GM18520 (cell line): ENCODE results near the gene PDIA4.
"Not testable (repeated sequence)": the region's sequence is repeated elsewhere in the genome, so short reads cannot be mapped to it uniquely, and the experiment has no call there.

Experiments used
- ATAC-seq: cut with Tn5 transposase; IDR thresholded peaks from one replicate; pipeline ENCODE4 v1.9.1; 2021; ENCODE audit not compliant: unreplicated experiment

The PDIA4 gene

GRCh38 chr7:149003560-149004305, 24.6 kb downstream of the PDIA4 start:
- no peak for ATAC-seq

- ATAC-seq = no peak
Observed at GRCh38 chr7:149003018-149003417, 25.3 kb downstream of the PDIA4 start.

- ATAC-seq = no peak
Observed at GRCh38 chr7:149002604-149003003, 25.7 kb downstream of the PDIA4 start.

- ATAC-seq = no peak
Observed at GRCh38 chr7:149001427-149002068, 26.8 kb downstream of the PDIA4 start.

- no peak for ATAC-seq
Observed at GRCh38 chr7:149000961-149001360, 27.3 kb downstream of the PDIA4 start.

- no peak for ATAC-seq
Observed at GRCh38 chr7:148999192-148999591, 29.1 kb downstream of the PDIA4 start.

- ATAC-seq = no peak
Observed at GRCh38 chr7:148997497-148997896, 30.8 kb downstream of the PDIA4 start.

- ATAC-seq = no peak
Observed at GRCh38 chr7:148994576-148994975, 33.7 kb downstream of the PDIA4 start.

- ATAC-seq = no peak
Observed at GRCh38 chr7:148993193-148993592, 35.1 kb downstream of the PDIA4 start.

- no peak for ATAC-seq
Observed at GRCh38 chr7:148991536-148991935, 36.8 kb downstream of the PDIA4 start.

- ATAC-seq = no peak
Observed at GRCh38 chr7:148987751-148988512, 40.4 kb downstream of the PDIA4 start.

- ATAC-seq = peak; percentile 79
Observed at GRCh38 chr7:148987010-148987750, 41.1 kb downstream of the PDIA4 start.

- ATAC-seq = no peak
Observed at GRCh38 chr7:148986742-148987009, 41.6 kb downstream of the PDIA4 start.

GRCh38 chr7:148983200-148984146, 44.8 kb downstream of the PDIA4 start:
- ATAC-seq = peak; percentile 30

- no peak for ATAC-seq
Observed at GRCh38 chr7:148982654-148983199, 45.6 kb downstream of the PDIA4 start.

GRCh38 chr7:148979827-148980226, 48.5 kb downstream of the PDIA4 start:
- no peak for ATAC-seq

- ATAC-seq = not testable (repeated sequence)
Observed at GRCh38 chr7:148979072-148979471, 49.2 kb downstream of the PDIA4 start.

- no peak for ATAC-seq
Observed at GRCh38 chr7:148978091-148978490, 50.2 kb downstream of the PDIA4 start.

- ATAC-seq = no peak
Observed at GRCh38 chr7:148975896-148976295, 52.4 kb downstream of the PDIA4 start.

GRCh38 chr7:148973256-148973655, 55.0 kb downstream of the PDIA4 start:
- ATAC-seq = no peak
